Measurements from ENCODE around the gene DNAJA3. TPM values are rescaled to one million over a fixed set of nuclear protein-coding genes. Genes with fewer than 3 reads are reported as not detected.

DNAJA3 gene
- total RNA-seq, 1 donor from 2014 or later = 74.2 TPM

DNA sequence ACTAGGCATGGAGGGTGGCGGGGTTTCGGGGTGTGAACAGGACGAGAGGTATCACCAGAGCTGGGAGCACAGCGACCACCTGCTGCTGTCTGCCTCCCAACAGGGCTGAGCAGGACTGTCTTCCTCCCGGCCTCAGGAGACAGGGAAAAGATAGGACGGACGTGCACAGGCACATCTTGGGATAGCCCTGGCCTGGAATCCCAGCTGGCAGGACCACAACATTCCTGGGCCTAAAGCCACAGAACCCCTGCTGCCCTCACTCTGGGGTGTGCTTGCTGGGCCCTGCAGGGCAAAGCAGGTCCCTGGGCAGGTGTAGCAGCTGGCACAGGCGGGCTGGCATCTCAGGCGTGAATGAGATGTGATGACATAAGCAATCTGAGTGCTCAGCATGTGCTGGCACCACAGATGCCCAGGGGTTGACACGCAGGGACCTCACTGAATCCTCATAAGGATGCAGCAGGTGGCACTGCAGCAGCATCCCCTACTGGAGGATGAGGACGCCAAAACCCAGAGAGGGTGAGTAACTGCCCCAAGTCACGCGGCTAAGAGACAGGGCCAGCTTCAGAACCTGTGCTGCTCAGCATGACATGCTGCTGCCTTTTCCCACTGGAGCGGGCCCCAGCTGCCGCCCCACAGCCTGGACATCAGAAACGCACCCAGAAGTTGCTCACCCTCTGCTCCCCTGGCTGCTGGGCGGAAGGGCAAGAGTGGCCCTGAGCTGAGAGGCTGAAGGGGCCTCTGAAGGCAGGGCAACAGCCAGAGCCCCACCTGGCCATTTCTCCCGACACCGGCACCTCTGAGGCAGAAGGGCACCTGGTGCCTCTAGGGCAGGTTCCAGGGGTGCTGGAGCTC is 16.4 kb upstream of the DNAJA3 start:
- peaks cover 28% of the 10 kb centered on the region for H3K36me3 ChIP-seq
- H3K4me1 ChIP-seq = peaks cover 48% of the 10 kb centered on the region
- TF ChIP-seq, protein P1, sequence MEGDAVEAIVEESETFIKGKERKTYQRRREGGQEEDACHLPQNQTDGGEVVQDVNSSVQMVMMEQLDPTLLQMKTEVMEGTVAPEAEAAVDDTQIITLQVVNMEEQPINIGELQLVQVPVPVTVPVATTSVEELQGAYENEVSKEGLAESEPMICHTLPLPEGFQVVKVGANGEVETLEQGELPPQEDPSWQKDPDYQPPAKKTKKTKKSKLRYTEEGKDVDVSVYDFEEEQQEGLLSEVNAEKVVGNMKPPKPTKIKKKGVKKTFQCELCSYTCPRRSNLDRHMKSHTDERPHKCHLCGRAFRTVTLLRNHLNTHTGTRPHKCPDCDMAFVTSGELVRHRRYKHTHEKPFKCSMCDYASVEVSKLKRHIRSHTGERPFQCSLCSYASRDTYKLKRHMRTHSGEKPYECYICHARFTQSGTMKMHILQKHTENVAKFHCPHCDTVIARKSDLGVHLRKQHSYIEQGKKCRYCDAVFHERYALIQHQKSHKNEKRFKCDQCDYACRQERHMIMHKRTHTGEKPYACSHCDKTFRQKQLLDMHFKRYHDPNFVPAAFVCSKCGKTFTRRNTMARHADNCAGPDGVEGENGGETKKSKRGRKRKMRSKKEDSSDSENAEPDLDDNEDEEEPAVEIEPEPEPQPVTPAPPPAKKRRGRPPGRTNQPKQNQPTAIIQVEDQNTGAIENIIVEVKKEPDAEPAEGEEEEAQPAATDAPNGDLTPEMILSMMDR (IDR thresholded peaks at IDR 0.05; ENCODE audit: borderline replicate concordance) = peak; percentile 25
- no peak for DNase-seq
- peak overlapping the region; percentile 59 for H3K27ac ChIP-seq (replicated peaks)
- intact Hi-C loops (cut with micrococcal nuclease) = no loop called here
- H3K9me3 ChIP-seq (replicated peaks) = no peaks in the 10 kb centered on the region
- no peaks in the 10 kb centered on the region for H3K27me3 ChIP-seq (ENCODE audit: low read depth)
- no peak overlapping the region for H3K4me3 ChIP-seq

DNA sequence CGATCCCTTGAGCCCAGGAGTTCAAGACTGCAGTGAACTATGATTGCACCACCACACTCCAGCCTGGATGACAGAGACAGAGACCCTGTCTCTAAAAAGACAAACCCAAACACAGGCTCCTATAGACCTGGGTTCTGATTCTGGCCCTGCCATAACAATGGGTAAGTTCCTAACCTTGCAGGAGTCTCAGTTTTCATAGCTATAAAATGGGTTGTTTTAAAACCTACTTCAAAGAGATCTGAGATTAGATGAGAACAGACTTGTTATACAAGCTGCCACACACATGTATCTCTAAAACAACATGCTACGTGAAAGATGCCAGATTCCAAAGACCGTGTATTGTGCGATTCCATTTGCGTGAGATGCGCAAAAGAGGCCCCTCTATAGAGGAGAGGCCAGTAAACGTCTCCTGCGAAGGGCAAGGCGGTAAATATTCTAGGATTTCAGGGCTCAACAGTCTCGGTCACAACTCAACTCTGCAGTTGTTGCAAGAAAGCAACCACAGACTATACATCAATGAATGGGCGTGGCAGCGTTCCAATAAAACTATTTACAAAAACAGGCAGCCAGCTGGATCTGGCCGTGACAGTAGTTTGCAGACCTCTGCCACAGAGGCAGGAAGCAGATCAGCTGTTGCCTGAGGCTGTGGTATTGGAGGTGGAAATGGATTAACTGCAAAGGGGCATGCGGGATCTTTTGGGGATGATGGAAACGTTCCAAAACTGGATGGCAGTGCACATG is 15.2 kb upstream of the DNAJA3 start:
- no peak for DNase-seq
- TF ChIP-seq, protein P1 (IDR thresholded peaks at IDR 0.05; ENCODE audit: borderline replicate concordance) = no peak
- Histone ChIP-seq H3K9me3 (replicated peaks) (no peaks in the 10 kb centered on the region), H3K4me3 (no peak overlapping the region), H3K4me1 (peaks cover 60% of the 10 kb centered on the region), H3K27me3 (ENCODE audit: low read depth) (no peaks in the 10 kb centered on the region), H3K27ac (replicated peaks) (peak overlapping the region; percentile 51), H3K36me3 (peaks cover 21% of the 10 kb centered on the region)
- intact Hi-C loops (cut with micrococcal nuclease) = no loop called here

DNA sequence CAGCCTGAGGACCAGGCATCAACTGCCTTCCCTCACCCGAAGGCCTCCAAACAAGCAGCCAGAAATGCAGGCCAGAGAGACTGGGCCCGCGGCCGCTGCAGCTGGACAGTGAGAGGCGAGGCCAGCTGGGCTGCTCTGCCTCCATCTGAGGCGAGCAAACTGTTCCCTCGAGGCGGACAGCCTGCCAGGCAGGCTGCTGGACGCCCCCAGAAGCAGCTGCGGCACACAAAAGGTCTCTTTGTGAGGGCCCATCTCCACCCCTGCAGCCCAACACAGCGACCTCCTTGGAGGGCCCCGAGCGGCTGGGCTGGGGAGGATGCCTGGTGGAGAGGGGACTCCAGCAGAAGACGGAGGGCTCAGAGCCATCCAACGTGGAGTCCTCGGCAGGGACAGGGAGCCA is 14.0 kb upstream of the DNAJA3 start:
- Histone ChIP-seq H3K4me1 (peaks cover 70% of the 10 kb centered on the region), H3K4me3 (no peak overlapping the region), H3K36me3 (peaks cover 11% of the 10 kb centered on the region), H3K27ac (replicated peaks) (peak overlapping the region; percentile 51), H3K9me3 (replicated peaks) (no peaks in the 10 kb centered on the region), H3K27me3 (ENCODE audit: low read depth) (no peaks in the 10 kb centered on the region)
- TF ChIP-seq, protein P1 (IDR thresholded peaks at IDR 0.05; ENCODE audit: borderline replicate concordance) = no peak
- peak; percentile 83 for DNase-seq
- intact Hi-C loops (cut with micrococcal nuclease) = no loop called here

DNA sequence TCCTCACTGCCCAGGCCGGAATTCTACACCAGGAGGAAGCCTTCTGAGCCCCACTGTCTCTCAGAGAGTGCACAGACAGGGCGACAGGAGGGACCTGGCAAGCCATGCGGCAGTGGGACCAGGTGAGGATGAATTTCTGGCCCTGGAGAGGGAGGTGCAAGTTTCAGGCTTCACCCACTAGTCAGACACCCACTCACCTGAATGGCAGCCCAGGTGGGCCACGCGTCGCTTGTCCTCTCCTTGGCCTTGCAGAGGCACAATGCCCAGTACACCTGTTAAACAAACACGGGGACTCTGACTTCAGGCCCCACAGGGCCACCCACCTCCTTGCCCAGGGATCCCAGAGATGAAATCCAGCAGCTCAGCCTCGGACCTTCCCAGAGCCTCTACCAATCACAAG is 13.5 kb upstream of the DNAJA3 start:
- Histone ChIP-seq H3K27me3 (ENCODE audit: low read depth) (no peaks in the 10 kb centered on the region), H3K4me1 (peaks cover 75% of the 10 kb centered on the region), H3K36me3 (peaks cover 6% of the 10 kb centered on the region), H3K9me3 (replicated peaks) (no peaks in the 10 kb centered on the region), H3K27ac (replicated peaks) (peak overlapping the region; percentile 51), H3K4me3 (no peak overlapping the region)
- TF ChIP-seq, protein P1 (IDR thresholded peaks at IDR 0.05; ENCODE audit: borderline replicate concordance) = no peak
- no peak for DNase-seq
- intact Hi-C loops (cut with micrococcal nuclease) = no loop called here

DNA sequence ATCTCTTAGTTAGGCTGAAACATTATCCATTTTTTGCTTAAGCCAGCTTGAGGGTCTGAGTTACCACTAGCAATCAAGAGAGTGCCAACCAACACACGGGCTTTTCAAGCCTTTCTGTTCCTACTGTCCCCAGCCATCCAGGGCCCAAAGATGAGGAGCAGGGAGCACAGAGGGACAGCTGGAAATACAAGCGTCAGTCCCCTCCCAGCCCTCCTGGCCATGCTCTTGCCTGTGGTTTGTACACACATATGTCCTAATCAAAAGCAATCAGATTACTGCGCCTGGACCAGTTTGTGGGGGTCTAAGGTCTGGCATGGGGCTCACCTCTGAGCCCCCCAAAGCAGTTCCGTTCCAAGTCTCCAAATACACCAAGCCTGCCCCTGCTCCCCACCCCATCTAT is 12.8 kb upstream of the DNAJA3 start:
- Histone ChIP-seq H3K4me1 (peaks cover 74% of the 10 kb centered on the region), H3K36me3 (no peaks in the 10 kb centered on the region), H3K4me3 (no peak overlapping the region), H3K27me3 (ENCODE audit: low read depth) (no peaks in the 10 kb centered on the region), H3K27ac (replicated peaks) (peak overlapping the region; percentile 51), H3K9me3 (replicated peaks) (no peaks in the 10 kb centered on the region)
- no peak for DNase-seq
- intact Hi-C loops (cut with micrococcal nuclease) = no loop called here
- TF ChIP-seq, protein P1 (IDR thresholded peaks at IDR 0.05; ENCODE audit: borderline replicate concordance) = no peak
